OCI-LY3 (cell line): Measurements from ENCODE around the gene PAX5.

Experiments used
- CTCF ChIP-seq: fragments of 200-600, 300-600 bp; sonication (generic); IDR thresholded peaks from 2 replicates; pipeline ENCODE4 v1.5.1; 2014; ENCODE audit warnings: antibody characterized with exemption, low read length, low read depth
- EZH2phosphoT487 ChIP-seq: fragments of 200-600 bp; shearing (Covaris generic); IDR thresholded peaks from 2 replicates; pipeline ENCODE4 v1.6.1; 2018; ENCODE audit warnings: antibody characterized with exemption, mixed run types, low read depth

- TF ChIP-seq CTCF, result no peak
- no peak for TF ChIP-seq EZH2phosphoT487
Measured at GRCh38 chr9:36937951-36938350, 96.1 kb downstream of the PAX5 start.
